HepG2 (cell line): ENCODE measurements around the gene TP53TG5. TPM values are rescaled to one million over a fixed set of nuclear protein-coding genes. Genes with fewer than 3 reads are reported as not detected.
A peak's percentile ranks its signal among the peaks of the same experiment; 100 is the strongest.

Source experiments
- ARID2 ChIP-seq: sonication (generic); formaldehyde crosslinking; IDR thresholded peaks from 2 replicates; pipeline ENCODE4 v1.8.1; 2022; ENCODE audit warnings: mild to moderate bottlenecking, missing genetic modification reagents, borderline replicate concordance
- GATAD2A ChIP-seq: IDR thresholded peaks from 2 replicates; pipeline ENCODE4 v1.6.1; 2016
- GTF3A ChIP-seq: sonication (generic); formaldehyde crosslinking; conservative IDR thresholded peaks from 2 replicates; pipeline ENCODE4 v1.4.0; 2020; ENCODE audit warnings: mild to moderate bottlenecking, missing genetic modification reagents
- HDAC6 ChIP-seq: fragments of 200-600 bp; sonication (generic); IDR thresholded peaks from 2 replicates; pipeline ENCODE4 v1.7.0; 2017; ENCODE audit warnings: mild to moderate bottlenecking, antibody characterized with exemption, low read length, low read depth
- HMG20B ChIP-seq: conservative IDR thresholded peaks from 2 replicates; pipeline ENCODE4 v1.6.1; 2016; ENCODE audit warnings: missing genetic modification reagents, missing compliant biosample characterization
- KLF12 ChIP-seq: sonication (generic); formaldehyde crosslinking; IDR thresholded peaks from 2 replicates; pipeline ENCODE4 v1.4.0; 2020; ENCODE audit warnings: missing genetic modification reagents, borderline replicate concordance
- KLF13 ChIP-seq: sonication (generic); formaldehyde crosslinking; IDR thresholded peaks from 2 replicates; pipeline ENCODE4 v1.4.0; 2020; ENCODE audit warnings: mild to moderate bottlenecking, missing genetic modification reagents
- MAFK ChIP-seq, 2 experiments: IDR thresholded peaks in 1 of 2; conservative IDR thresholded peaks in 1 of 2; 2 replicates each; pipeline ENCODE4 v1.6.1; 2011; ENCODE audit warnings: improper control_type of control experiment in 2 of 2, low read length in 2 of 2
- PHF5A ChIP-seq: IDR thresholded peaks from one replicate; pipeline ENCODE4 v1.6.1; 2018; ENCODE audit warnings: low read depth, missing genetic modification reagents; ENCODE audit not compliant: unreplicated experiment
- RFX5 ChIP-seq: IDR thresholded peaks from 2 replicates; pipeline ENCODE4 v1.6.1; 2011; ENCODE audit warnings: low read depth, low read length, improper control_type of control experiment
- RNF2 ChIP-seq: fragments of 450-650 bp; conservative IDR thresholded peaks from 2 replicates; pipeline ENCODE4 v1.6.1; 2016; ENCODE audit warnings: low read depth
- RXRA ChIP-seq: sonication (generic); formaldehyde crosslinking; IDR thresholded peaks from 2 replicates; pipeline ENCODE4 v1.5.1; 2020; ENCODE audit warnings: missing genetic modification reagents
- SATB2 ChIP-seq: sonication (generic); formaldehyde crosslinking; IDR thresholded peaks from 2 replicates; pipeline ENCODE4 v1.5.0; 2020; ENCODE audit warnings: missing genetic modification reagents
- ZNF20 ChIP-seq: sonication (generic); formaldehyde crosslinking; IDR thresholded peaks from 2 replicates; pipeline ENCODE4 v1.4.0; 2020; ENCODE audit warnings: mild to moderate bottlenecking, moderate library complexity, missing genetic modification reagents
- ZNF317 ChIP-seq: sonication (generic); formaldehyde crosslinking; IDR thresholded peaks from 2 replicates; pipeline ENCODE4 v1.5.0; 2020; ENCODE audit warnings: mild to moderate bottlenecking, missing genetic modification reagents
- ZNF329 ChIP-seq: sonication (generic); formaldehyde crosslinking; IDR thresholded peaks from 2 replicates; pipeline ENCODE4 v1.9.0; 2021; ENCODE audit warnings: low read depth, mild to moderate bottlenecking, missing genetic modification reagents
- ZNF382 ChIP-seq: sonication (generic); formaldehyde crosslinking; IDR thresholded peaks from 2 replicates; pipeline ENCODE4 v1.5.0; 2020; ENCODE audit warnings: missing genetic modification reagents, mild to moderate bottlenecking, borderline replicate concordance
- ZNF407 ChIP-seq: sonication (generic); formaldehyde crosslinking; IDR thresholded peaks from one replicate; pipeline ENCODE4 v1.5.1; 2020; ENCODE audit warnings: mild to moderate bottlenecking, missing genetic modification reagents; ENCODE audit errors: not compliant biosample characterization
- ZNF441 ChIP-seq: sonication (generic); formaldehyde crosslinking; IDR thresholded peaks from 2 replicates; pipeline ENCODE4 v1.7.0; 2021; ENCODE audit warnings: missing genetic modification reagents, borderline replicate concordance
- ZNF460 ChIP-seq: sonication (generic); formaldehyde crosslinking; IDR thresholded peaks from 2 replicates; pipeline ENCODE4 v1.5.1; 2020; ENCODE audit warnings: missing genetic modification reagents, mild to moderate bottlenecking, borderline replicate concordance
- ZNF549 ChIP-seq: sonication (generic); formaldehyde crosslinking; IDR thresholded peaks from 2 replicates; pipeline ENCODE4 v1.5.0; 2020; ENCODE audit warnings: missing genetic modification reagents
- ZNF710 ChIP-seq: sonication (generic); formaldehyde crosslinking; IDR thresholded peaks from 2 replicates; pipeline ENCODE4 v1.5.0; 2020; ENCODE audit warnings: mild to moderate bottlenecking, missing genetic modification reagents, borderline replicate concordance
- polyA plus RNA-seq, 8 experiments: library from polyadenylated mRNA; depleted of rRNA in 3 of 8; stranded (reverse) in 7 of 8; unstranded in 1 of 8; fragments of >200 nt; fragmentation: Illumina TruSeq in 4 of 8; extraction: Trizol in 4 of 8; gene quantifications; 2 replicates each; pipeline versions ENCODE4 v1.2.1 to v1.2.3, GENCODE V29; 2011 to 2016; ENCODE audit warnings: low read depth in 4 of 8, missing spikeins in 1 of 8, mixed read lengths in 1 of 8; ENCODE audit not compliant: insufficient read depth in 1 of 8
- total RNA-seq, 5 experiments: library from RNA; depleted of rRNA; stranded (reverse); fragments of >200 nt; fragmentation: Illumina TruSeq; extraction: Trizol; gene quantifications; 2 replicates each; pipeline ENCODE4 v1.2.3, GENCODE V29; 2016; ENCODE audit warnings: low read depth in 1 of 5

Gene TP53TG5
- total and polyA plus RNA-seq, 2 of the 13 experiments (the other 11 are each of a cell fraction or from before 2014, with no cell fraction given) = 0.11 TPM; not detected in 1

GRCh38 chr20:45343532-45344167 lies 34.5 kb downstream of the TP53TG5 start (continued):
- TF ChIP-seq ZNF710 (CRISPR knock-in tag) (peak; percentile 8; the same call in 1 of the 2 replicates), RFX5 (no peak), KLF12 (CRISPR knock-in tag) (no peak), GATAD2A (no peak; the same call in 1 of the 2 replicates), ZNF317 (CRISPR knock-in tag) (no peak), PHF5A (no peak), RXRA (CRISPR knock-in tag) (0 out of 2 replicates have a peak, but pooled peaks have one; percentile 10), GTF3A (CRISPR knock-in tag) (no peak; the same call in 1 of the 2 replicates), ZNF441 (no peak), SATB2 (CRISPR knock-in tag) (no peak), ZNF460 (no peak), ZNF329 (CRISPR knock-in tag) (no peak), HMG20B (CRISPR knock-in tag) (peak; percentile 32; the same call in 1 of the 2 replicates), ZNF382 (no peak), KLF13 (CRISPR knock-in tag) (no peak), RNF2 (no peak), ZNF549 (CRISPR knock-in tag) (0 out of 2 replicates have a peak, but pooled peaks have one; percentile 19), MAFK (conservative IDR thresholded peaks at IDR 0.05 in 1 of 2, IDR thresholded peaks at IDR 0.05 in 1 of 2; ENCODE audit: low read length in 2 of 2) (no peak), HDAC6 (no peak), ZNF20 (CRISPR knock-in tag) (no peak), ARID2 (CRISPR knock-in tag) (no peak), ZNF407 (CRISPR knock-in tag) (no peak)
